HG03095 (cell line): ENCODE results near the gene IQCE.
"Not testable (repeated sequence)": the region's sequence is repeated elsewhere in the genome, so short reads cannot be mapped to it uniquely, and the experiment has no call there.

Experiments
- ATAC-seq: cut with Tn5 transposase; IDR thresholded peaks from one replicate; pipeline ENCODE4 v1.9.1; 2021; ENCODE audit warnings: moderate library complexity; ENCODE audit not compliant: unreplicated experiment

The IQCE gene

DNA sequence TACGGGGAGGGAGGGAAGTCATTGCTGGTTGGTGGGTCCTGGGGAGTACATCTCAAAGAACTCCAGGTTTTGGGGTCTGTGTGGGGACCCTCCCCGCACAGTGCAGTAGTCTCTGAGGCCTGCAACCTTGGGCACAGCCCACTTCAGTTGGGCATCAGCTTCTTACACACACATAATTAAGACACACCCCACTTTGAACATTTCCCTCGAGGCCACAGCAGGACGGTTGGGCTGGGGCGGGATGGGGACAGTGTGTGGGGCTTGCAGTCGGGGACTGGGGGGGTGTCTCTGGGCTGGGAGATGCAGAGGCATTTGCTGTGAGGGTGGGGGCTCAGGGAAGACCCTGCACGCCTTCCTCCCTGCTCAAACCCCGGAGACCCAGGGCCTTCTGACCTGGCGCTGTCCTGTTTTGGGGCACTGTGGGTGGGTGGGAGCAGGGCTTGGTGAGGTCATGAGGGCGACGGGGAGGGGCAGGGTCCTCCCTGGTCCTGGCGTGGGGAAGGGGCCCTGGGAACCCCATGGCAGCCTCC, 38.0 kb upstream of the IQCE start:
- no peak for ATAC-seq

GRCh38 chr7:2521341-2521745, 37.4 kb upstream of the IQCE start:
- ATAC-seq: no peak

GRCh38 chr7:2521952-2522591, 36.7 kb upstream of the IQCE start:
- no peak for ATAC-seq

GRCh38 chr7:2522780-2523433, 35.9 kb upstream of the IQCE start:
- ATAC-seq: no peak

GRCh38 chr7:2523461-2523936, 35.3 kb upstream of the IQCE start:
- no peak for ATAC-seq

GRCh38 chr7:2523941-2524807, 34.6 kb upstream of the IQCE start:
- ATAC-seq: no peak

- ATAC-seq: no peak
Observed at GRCh38 chr7:2524808-2525657, 33.7 kb upstream of the IQCE start.

GRCh38 chr7:2525658-2526630, 32.8 kb upstream of the IQCE start:
- ATAC-seq: no peak

- ATAC-seq: no peak
Observed at GRCh38 chr7:2526659-2527504, 31.9 kb upstream of the IQCE start.

- ATAC-seq: no peak
Observed at GRCh38 chr7:2527505-2528467, 31.0 kb upstream of the IQCE start.

- ATAC-seq: no peak
Observed at GRCh38 chr7:2528481-2529095, 30.2 kb upstream of the IQCE start.

GRCh38 chr7:2529161-2530070, 29.4 kb upstream of the IQCE start:
- no peak for ATAC-seq

DNA sequence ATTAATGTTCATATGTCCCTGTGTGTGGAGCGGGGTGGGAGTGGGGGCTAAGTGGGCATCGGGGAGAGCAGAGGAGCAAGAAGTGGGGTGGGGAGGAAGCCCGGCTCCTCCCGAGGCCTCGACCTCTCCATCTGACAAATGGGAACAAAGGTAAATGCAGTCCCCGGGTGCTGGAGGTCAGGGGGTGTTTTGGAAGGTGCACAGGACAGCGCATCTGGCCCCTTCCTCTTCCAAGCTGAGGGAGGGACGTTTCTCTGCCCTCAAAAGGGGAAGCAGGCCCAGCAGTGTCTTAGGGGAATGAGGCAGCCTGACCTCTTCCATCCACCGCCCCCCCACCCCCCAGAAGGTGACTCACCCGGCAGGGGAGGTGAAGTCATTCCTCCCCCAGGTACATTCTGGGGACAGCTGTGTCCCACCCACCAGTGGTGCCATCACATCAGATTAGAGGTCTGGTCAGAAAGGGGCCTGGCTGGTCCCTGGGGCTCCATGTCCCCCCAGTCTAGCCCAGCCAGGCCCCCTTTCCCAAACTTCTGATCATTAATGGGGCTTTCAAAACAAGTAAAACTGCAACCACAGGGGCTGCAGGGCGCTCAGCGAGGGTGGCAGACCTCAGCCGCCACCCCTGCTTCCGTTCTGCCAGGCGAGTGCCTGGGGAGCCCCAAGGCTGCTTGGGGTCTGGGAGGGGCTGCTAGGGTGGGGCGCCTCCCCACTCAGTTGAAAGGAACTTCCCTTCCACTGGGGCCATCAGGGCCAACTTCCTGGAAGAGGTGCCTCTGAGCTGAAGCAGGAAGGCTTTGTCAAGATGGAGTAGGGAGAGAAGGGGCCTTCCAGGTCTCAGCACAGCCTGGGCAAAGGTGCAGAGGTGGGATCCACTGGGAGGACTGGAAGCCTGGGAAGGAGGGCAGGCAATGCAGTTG, 28.4 kb upstream of the IQCE start:
- peak; percentile 35 for ATAC-seq

DNA sequence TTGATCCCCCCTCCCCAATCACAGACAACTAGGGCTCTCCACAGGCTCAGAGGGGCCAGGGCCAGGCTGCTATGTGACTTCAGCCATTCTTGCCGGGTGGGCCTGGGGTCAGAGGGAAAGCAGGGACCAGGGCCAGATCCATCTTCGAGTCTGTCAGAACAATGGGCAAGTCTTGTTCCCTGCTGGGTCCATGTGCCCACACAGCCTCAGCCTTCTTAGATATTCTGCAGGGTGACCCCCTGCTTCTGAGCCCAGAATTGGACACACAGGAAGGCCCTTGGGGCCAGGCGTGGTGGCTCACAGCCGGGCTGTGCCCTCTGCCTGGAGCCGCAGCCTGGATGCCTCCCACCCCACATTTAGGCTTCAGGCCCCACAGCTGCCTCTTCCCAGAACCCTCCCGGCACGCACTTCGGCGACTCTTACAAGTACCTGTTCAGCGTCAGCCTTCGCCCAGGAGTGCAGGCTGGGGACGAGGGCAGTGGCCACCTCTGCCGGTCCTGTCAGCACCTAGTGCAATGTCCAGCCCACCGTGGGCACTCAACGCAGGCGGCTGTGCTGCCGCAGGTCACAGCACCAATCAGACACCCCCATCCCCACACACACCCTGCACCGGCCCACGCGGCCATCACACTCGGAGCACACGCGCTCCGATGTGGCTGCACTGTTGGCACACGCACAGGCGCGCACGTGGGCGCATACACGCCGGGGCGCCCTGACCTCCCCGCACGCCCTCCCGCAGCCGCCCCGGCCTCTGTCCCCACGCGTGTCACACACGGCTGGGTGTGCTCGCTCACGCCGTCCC, 27.6 kb upstream of the IQCE start:
- not testable (repeated sequence) for ATAC-seq
